Bone marrow (tissue), 2 donors: ENCODE data around the gene PID1.

Source experiments
- DNase-seq, 2 donors: peaks; one replicate each; lab custom pipeline; 2025; lab: John Stamatoyannopoulos, UW

PID1 gene

DNA sequence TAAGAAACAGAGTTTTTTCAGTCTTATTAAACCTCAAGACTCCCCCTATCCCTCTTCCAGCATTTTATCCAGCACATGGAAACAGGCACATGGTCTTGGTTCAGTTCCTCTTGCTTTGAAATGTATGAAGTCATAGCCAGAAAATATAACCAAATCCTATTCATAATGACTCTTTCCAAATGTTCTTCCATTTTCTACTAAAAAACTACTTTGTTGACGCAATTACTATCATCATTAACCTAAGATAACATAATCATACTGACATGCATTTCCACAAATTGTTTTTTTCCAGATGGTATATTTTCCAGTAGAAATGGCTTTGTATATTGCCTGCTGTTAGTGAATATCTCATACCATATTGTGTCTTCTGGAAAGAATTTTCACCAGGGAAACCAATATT is 261.3 kb downstream of the PID1 start:
- DNase-seq: no peak

DNA sequence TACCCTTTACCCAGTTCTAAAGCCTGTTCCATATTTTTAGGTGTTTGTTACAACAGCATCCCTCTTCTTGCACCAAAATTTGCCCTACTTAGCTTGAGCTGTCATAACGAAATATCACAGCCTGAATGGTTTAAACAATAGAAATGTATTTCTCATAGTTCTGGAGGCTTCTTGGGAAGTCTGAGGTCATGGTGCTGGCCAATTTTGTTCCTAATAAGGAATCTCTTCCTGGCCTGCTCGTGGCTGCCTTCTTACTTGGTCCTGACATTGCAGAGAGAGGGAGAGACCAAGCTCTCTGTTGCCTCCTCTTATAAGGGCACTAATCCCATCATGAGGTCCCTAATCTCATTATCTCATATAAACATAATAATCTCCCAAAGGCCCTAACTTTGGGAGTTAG is 267.8 kb downstream of the PID1 start:
- DNase-seq: no peak

DNA sequence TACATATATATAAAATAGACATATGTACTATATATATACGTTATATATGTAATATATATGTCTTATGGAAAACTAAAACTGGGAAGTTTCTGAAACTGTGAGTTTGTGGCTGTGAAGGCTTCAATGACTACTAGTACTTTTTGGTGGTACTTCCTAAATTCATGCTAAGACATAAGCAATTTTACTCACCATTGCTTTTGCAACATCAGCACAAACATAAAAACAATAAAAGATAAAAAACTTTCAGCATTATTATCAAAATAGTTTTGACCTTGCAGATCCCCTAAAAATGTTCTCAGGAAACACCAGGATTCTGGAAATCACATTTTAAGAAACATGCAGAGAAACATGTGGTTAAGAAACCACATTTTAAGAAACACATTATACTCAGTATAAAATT is 269.9 kb downstream of the PID1 start:
- no peak for DNase-seq

DNA sequence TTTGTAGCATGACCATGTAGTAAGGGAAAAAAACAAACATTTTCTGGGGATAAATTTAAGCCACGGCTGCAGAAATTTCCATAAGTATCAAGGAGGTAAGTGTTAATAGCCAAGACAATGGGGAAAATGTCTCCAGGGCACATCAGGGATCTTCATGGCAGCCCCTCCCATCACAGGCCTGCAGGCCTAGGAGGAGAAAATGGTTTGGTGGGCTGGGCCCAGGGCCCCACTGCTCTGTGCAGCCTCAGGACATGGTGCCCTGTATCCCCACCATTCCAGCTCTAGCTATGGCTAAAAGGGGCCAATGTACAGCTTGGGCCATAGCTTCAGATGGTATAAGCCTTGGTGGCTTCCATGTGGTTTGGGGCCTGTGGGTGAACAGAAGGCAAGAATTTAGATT is 271.8 kb downstream of the PID1 start:
- DNase-seq: no peak

DNA sequence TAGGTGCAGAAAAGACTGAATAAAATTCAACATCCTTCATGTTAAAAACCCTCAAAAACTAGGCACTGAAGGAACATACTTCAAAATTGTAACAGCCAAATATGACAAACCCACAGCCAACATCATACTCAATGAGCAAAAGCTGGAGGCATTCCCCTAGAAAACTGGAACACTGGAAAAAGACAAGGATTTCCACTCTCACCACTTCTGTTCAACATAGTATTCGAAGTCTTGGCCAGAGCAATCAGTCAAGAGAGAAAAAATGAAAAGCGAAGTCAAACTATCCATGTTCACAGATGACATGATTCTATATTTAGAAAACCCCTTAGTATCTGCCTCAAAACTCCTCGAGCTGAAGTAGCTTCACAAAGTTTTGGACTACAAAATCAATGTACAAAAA is 282.3 kb downstream of the PID1 start:
- no peak for DNase-seq

DNA sequence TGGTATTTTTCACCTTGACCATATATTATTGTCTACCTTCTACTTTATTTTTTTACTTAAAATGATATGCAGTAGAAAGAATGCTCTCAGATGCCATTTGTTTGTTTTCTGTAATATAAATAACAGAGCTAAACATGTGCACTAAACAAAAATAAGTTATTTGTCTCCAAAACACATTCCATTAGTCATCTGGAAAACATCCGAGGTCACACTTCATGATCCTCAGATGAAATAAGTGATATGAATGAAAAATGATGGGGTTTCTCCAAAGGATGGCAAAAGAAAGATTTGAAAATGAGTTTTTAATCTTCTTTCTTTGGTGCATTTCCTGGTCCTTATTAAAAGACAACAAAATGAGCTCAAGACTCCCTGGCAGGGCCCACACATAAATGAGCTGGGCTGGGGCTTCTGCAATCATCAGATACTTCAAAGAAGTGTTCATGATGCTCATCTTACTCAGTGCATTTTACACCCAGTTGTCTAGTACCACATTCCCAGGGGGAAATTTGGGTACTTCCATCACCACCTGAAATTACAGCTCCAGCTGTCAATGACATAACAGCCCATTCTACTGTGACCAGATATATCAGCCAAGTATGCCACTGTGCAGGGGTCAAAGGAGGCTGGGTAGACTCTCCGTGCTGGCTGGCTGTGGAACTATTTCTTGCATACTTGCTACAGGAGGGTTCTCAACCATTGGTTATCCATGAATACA is 283.5 kb downstream of the PID1 start:
- DNase-seq: no peak

DNA sequence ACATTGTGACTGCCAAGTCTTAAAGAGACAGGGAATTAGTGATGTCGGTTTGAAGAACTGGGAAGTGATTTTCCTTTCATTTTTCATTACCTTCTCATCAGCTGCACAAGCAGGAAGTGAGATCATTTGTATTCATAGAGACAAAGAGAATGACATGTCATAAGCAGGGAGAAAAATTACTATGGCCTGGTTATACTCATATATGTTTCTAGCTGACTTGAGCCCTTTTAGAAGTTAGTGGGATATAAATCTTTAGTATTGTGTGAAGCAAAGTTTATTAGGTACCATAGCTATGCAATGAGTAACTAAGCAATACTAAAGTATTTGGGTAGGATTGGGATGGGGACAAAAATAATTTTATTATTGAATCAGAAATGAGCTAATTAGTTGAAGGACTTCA is 284.1 kb downstream of the PID1 start:
- no peak for DNase-seq

DNA sequence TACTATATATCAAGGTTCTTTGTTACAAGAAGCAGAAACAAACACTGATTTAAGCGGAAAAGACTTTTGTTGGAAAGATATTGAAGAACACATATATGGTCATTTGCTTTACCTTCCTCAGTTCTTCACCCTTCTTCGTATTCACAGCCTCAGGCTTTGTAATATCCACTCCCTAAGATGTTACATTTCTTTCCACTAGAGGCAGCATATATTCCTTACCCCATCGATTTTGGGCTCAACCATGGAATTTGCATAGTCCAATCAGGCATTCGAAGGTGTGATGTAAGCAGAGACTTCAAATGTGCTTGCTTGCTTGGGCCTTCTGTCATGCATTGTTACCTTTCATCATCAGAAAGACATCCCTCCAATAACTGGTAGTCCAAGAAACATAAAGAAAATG is 287.4 kb downstream of the PID1 start:
- DNase-seq: no peak

DNA sequence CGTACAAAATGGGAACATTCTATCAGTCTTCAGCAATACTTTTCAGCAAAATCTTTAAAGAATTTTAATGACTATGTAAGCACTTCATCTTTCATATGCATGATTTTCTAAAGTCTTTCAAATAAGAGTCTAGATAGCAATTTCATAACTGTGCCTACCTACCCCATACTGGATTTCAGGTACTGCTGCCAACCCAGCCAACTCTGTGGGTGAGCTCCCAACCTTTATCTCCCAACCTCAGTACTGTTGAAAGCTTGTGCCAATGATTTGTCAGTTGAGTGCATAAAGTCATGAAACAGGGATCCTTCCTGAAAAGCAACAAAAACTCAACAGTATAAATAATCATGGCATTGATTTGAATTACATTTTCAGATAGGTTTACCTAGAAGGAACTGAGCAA is 296.9 kb downstream of the PID1 start:
- no peak for DNase-seq
